HepG2 (cell line): ENCODE measurements around the gene R3HDM1. TPM values are rescaled to one million over a fixed set of nuclear protein-coding genes. Genes with fewer than 3 reads are reported as not detected.

ENCODE experiments used
- ATAC-seq: fragments of 200-7000 bp; cut with Tn5 transposase; 3 replicates; pipeline ENCODE4 v1.9.1; 2020; ENCODE audit warnings: mild to moderate bottlenecking, moderate library complexity
- BruUV-seq: library from RNA; stranded (reverse); fragments of 400-500 nt; replicated peaks from 2 replicates; lab custom pipeline; 2021; lab: Mats Ljungman, UMichigan
- CTCF ChIA-PET: fragments of 300-600 bp; formaldehyde crosslinking; extraction: SDS; loops from one replicate; lab custom pipeline; 2021; ENCODE audit warnings: low total read pairs, inconsistent platforms, low intra/inter-chr PET ratio; lab: Yijun Ruan, JAX
- POLR2A ChIA-PET: fragments of 350-600 bp; sonication (Branson Sonifier 250); formaldehyde crosslinking; loops from one replicate; lab custom pipeline; 2020; ENCODE audit warnings: antibody characterized with exemption, inconsistent platforms; lab: Yijun Ruan, JAX
- DNase-seq: peaks from one replicate; pipeline ENCODE4 v3.0.0-alpha.2; 2015; ENCODE audit warnings: low spot score
- FAIRE-seq: peaks from 3 replicates; lab custom pipeline; 2011; peaks lifted over from hg19 to GRCh38; lab: Jason Lieb, UNC
- H2AFZ ChIP-seq: one replicate; pipeline ENCODE4 v1.6.1; 2011; ENCODE audit warnings: low read length, inconsistent platforms
- H3K27ac ChIP-seq: fragments of 300-600 bp; 3 replicates; pipeline ENCODE4 v1.8.0; 2011; ENCODE audit warnings: mixed run types, mild to moderate bottlenecking, mixed read lengths, low read length, inconsistent platforms; ENCODE audit not compliant: insufficient read depth; ENCODE audit errors: extremely low read length
- H3K27me3 ChIP-seq, 2 experiments: fragments of 200-600 bp in 1 of 2; 2 replicates in 1 of 2; 3 replicates in 1 of 2; pipeline versions ENCODE4 v1.6.0 to v1.8.0; 2011; ENCODE audit warnings: low read length in 2 of 2, mild to moderate bottlenecking in 2 of 2, moderate library complexity in 2 of 2, inconsistent platforms in 1 of 2; ENCODE audit not compliant: insufficient read depth in 2 of 2, control insufficient read depth in 1 of 2
- H3K36me3 ChIP-seq, 2 experiments: fragments of 200-600 bp in 1 of 2; replicated peaks in 1 of 2; 2 replicates in 1 of 2; 3 replicates in 1 of 2; pipeline versions ENCODE4 v1.5.1 to v1.8.0; 2011; ENCODE audit warnings: low read length in 2 of 2, inconsistent platforms in 1 of 2; ENCODE audit not compliant: insufficient read depth in 2 of 2, control insufficient read depth in 1 of 2
- H3K4me1 ChIP-seq: 2 replicates; pipeline ENCODE4 v1.5.1; 2012; ENCODE audit warnings: low read length, inconsistent platforms; ENCODE audit not compliant: insufficient read depth
- H3K4me2 ChIP-seq: 2 replicates; pipeline ENCODE4 v1.6.0; 2011; ENCODE audit warnings: low read depth, low read length, inconsistent platforms
- H3K4me3 ChIP-seq, 3 experiments: fragments of 200-600 bp in 1 of 3; sonication (generic), shearing (Covaris generic) in 1 of 3; replicated peaks in 1 of 3; 2 replicates each; pipeline ENCODE4 v1.5.1; 2011 to 2016; ENCODE audit warnings: low read length in 3 of 3, inconsistent platforms in 2 of 3, low read depth in 2 of 3, mild to moderate bottlenecking in 2 of 3, control low read depth in 1 of 3, mixed read lengths in 1 of 3; ENCODE audit not compliant: insufficient read depth in 1 of 3
- H3K79me2 ChIP-seq: one replicate; pipeline ENCODE4 v1.6.1; 2011; ENCODE audit warnings: low read length, inconsistent platforms; ENCODE audit not compliant: insufficient read depth
- H3K9ac ChIP-seq: 2 replicates; pipeline ENCODE4 v1.6.0; 2011; ENCODE audit warnings: mild to moderate bottlenecking, low read depth, low read length, inconsistent platforms; ENCODE audit not compliant: insufficient read depth
- H3K9me3 ChIP-seq: 2 replicates; pipeline ENCODE4 v1.5.1; 2012; ENCODE audit warnings: mild to moderate bottlenecking, low read length
- H4K20me1 ChIP-seq: 2 replicates; pipeline ENCODE4 v1.6.0; 2011; ENCODE audit warnings: inconsistent platforms, mild to moderate bottlenecking, low read length, moderate library complexity; ENCODE audit not compliant: insufficient read depth
- CEBPB ChIP-seq: IDR thresholded peaks from 2 replicates; pipeline ENCODE4 v1.6.1; 2011; ENCODE audit warnings: low read depth, low read length, improper control_type of control experiment, borderline replicate concordance
- FOXP1 ChIP-seq, 2 experiments: fragments of 450-650 bp in 1 of 2; IDR thresholded peaks; 2 replicates each; pipeline ENCODE4 v1.6.1; 2017 to 2018; ENCODE audit warnings: antibody characterized with exemption in 1 of 2
- HNF1A ChIP-seq, 2 experiments: sonication (generic) in 1 of 2; formaldehyde crosslinking in 1 of 2; IDR thresholded peaks; 2 replicates each; pipeline versions ENCODE4 v1.4.0 to v1.6.1; 2016 to 2020; ENCODE audit warnings: borderline replicate concordance in 1 of 2, low read depth in 1 of 2, mild to moderate bottlenecking in 1 of 2, missing genetic modification reagents in 1 of 2
- SRF ChIP-seq: IDR thresholded peaks from 2 replicates; pipeline ENCODE4 v1.6.1; 2011; ENCODE audit warnings: mild to moderate bottlenecking, low read depth, low read length, moderate library complexity
- WGBS: methylation state at CpG from one replicate; pipeline ENCODE4 v1.1.6; 2017; ENCODE audit warnings: low lambda C conversion rate; 5-methylcytosine and 5-hydroxymethylcytosine counted together
- in situ Hi-C: cut with HindIII; loops from 2 replicates; pipeline ENCODE4 v1.10.0; 2017; ENCODE audit warnings: low pct_unique_long_range_greater_than_20kb; ENCODE audit not compliant: extremely low pct_ligation_motif_present
- intact Hi-C: fragments of 100-400 bp; cut with micrococcal nuclease; formaldehyde crosslinking; loops from one replicate; pipeline ENCODE4 v1.10.0; 2022; ENCODE audit not compliant: unreplicated experiment
- polyA plus RNA-seq, 8 experiments: library from polyadenylated mRNA; depleted of rRNA in 3 of 8; stranded (reverse) in 7 of 8; unstranded in 1 of 8; fragments of >200 nt; fragmentation: Illumina TruSeq in 4 of 8; extraction: Trizol in 4 of 8; gene quantifications; 2 replicates each; pipeline versions ENCODE4 v1.2.1 to v1.2.3, GENCODE V29; 2011 to 2016; ENCODE audit warnings: low read depth in 4 of 8, missing spikeins in 1 of 8, mixed read lengths in 1 of 8; ENCODE audit not compliant: insufficient read depth in 1 of 8
- total RNA-seq, 5 experiments: library from RNA; depleted of rRNA; stranded (reverse); fragments of >200 nt; fragmentation: Illumina TruSeq; extraction: Trizol; gene quantifications; 2 replicates each; pipeline ENCODE4 v1.2.3, GENCODE V29; 2016; ENCODE audit warnings: low read depth in 1 of 5

R3HDM1 gene
- total and polyA plus RNA-seq, 2 of the 13 experiments (the other 11 are each of a cell fraction or from before 2014, with no cell fraction given) = 15.7 to 54.3 TPM

GRCh38 chr2:135561925-135562324 is 30.6 kb downstream of the R3HDM1 start:
- no peaks in the 10 kb centered on the region for H4K20me1 ChIP-seq

More at GRCh38 chr2:135561925-135562324, 30.6 kb downstream of the R3HDM1 start:
- FAIRE-seq = no peak
- H3K9me3 ChIP-seq = no peaks in the 10 kb centered on the region
- TF ChIP-seq CEBPB = peak; percentile 68; the same call in 1 of the 2 replicates
- no peak for TF ChIP-seq HNF1A (IDR thresholded peaks at IDR 0.05; ENCODE audit: low read depth)
- no peak for TF ChIP-seq HNF1A (CRISPR knock-in tag; IDR thresholded peaks at IDR 0.05; ENCODE audit: borderline replicate concordance)
- TF ChIP-seq FOXP1 (IDR thresholded peaks at IDR 0.05) = no peak
- no peak for TF ChIP-seq FOXP1 (CRISPR knock-in tag; IDR thresholded peaks at IDR 0.05)
- no peak for TF ChIP-seq SRF
- TF ChIP-seq, all 625 proteins: peak for 1
- Histone ChIP-seq H3K79me2 (peaks cover 39% of the 10 kb centered on the region), H3K4me2 (no peak overlapping the region), H3K36me3 (peaks cover 0 to 3% of the 10 kb centered on the region in 2 experiments; a peak in 1 of 5 replicates), H3K4me3 (no peak overlapping the region), H3K27me3 (no peaks in the 10 kb centered on the region), H2AFZ (no peak overlapping the region), H3K4me1 (no peaks in the 10 kb centered on the region), H3K27ac (no peak overlapping the region), H3K9ac (no peak overlapping the region)
- DNase-seq (no peak), ATAC-seq (no peak)
- whole genome bisulfite sequencing = 98% methylated on average over 4 of the region's 4 CpGs
- in situ Hi-C loops (no loop called here), intact Hi-C loops (no loop called here)
- POLR2A ChIA-PET = no interaction called here
- CTCF ChIA-PET = no interaction called here
- no TSS peak for BruUV-seq
